A673 (cell line): Measurements from ENCODE around the gene GLIPR1L1. TPM values are rescaled to one million over a fixed set of nuclear protein-coding genes. Genes with fewer than 3 reads are reported as not detected.

Source experiments
- BruUV-seq: library from RNA; stranded (reverse); fragments of 400-500 nt; replicated peaks from 2 replicates; lab custom pipeline; 2021; lab: Mats Ljungman, UMichigan
- CTCF ChIA-PET: fragments of 300-600 bp; sonication (Branson Sonifier 250); formaldehyde crosslinking; loops from one replicate; lab custom pipeline; 2022; ENCODE audit warnings: antibody characterized with exemption; lab: Charles Lee
- POLR2A ChIA-PET: fragments of 300-600 bp; sonication (Branson Sonifier 250); formaldehyde crosslinking; loops from one replicate; lab custom pipeline; 2022; ENCODE audit warnings: antibody characterized with exemption; ENCODE audit not compliant: low non-redundant PET; lab: Charles Lee
- DNase-seq: peaks from one replicate; pipeline ENCODE4 v3.0.0-alpha.2; 2015; ENCODE audit warnings: low spot score
- H3K27ac ChIP-seq: fragments of 200-600 bp; sonication (generic); 2 replicates; pipeline ENCODE4 v1.5.1; 2016; ENCODE audit warnings: mixed run types, low read depth, mild to moderate bottlenecking, mixed read lengths, antibody characterized with exemption, low read length; ENCODE audit not compliant: poor library complexity, severe bottlenecking
- H3K27me3 ChIP-seq: fragments of 200-600 bp; sonication (generic); replicated peaks from 2 replicates; pipeline ENCODE4 v1.6.1; 2017; ENCODE audit warnings: mixed run types, low read depth, mild to moderate bottlenecking, mixed read lengths, antibody characterized with exemption, low read length; ENCODE audit not compliant: insufficient read depth, poor library complexity
- H3K36me3 ChIP-seq: fragments of 200-600 bp; sonication (generic); 2 replicates; pipeline ENCODE4 v1.6.1; 2016; ENCODE audit warnings: mixed run types, mild to moderate bottlenecking, mixed read lengths, antibody characterized with exemption, low read length; ENCODE audit not compliant: insufficient read depth, poor library complexity, severe bottlenecking
- H3K4me1 ChIP-seq: fragments of 200-600 bp; sonication (generic); 2 replicates; pipeline ENCODE4 v1.6.1; 2017; ENCODE audit warnings: mixed run types, mild to moderate bottlenecking, mixed read lengths, antibody characterized with exemption, low read length; ENCODE audit not compliant: insufficient read depth, poor library complexity, severe bottlenecking
- H3K4me3 ChIP-seq: fragments of 200-600 bp; sonication (generic); 2 replicates; pipeline ENCODE4 v1.5.1; 2016; ENCODE audit warnings: low read depth, mixed run types, mild to moderate bottlenecking, mixed read lengths, low read length; ENCODE audit not compliant: poor library complexity, severe bottlenecking
- H3K9me3 ChIP-seq: fragments of 200-600 bp; sonication (generic); 2 replicates; pipeline ENCODE4 v1.6.1; 2016; ENCODE audit warnings: mixed run types, low read depth, mild to moderate bottlenecking, mixed read lengths, antibody characterized with exemption, low read length; ENCODE audit not compliant: poor library complexity, severe bottlenecking
- EZH2 ChIP-seq: fragments of 200-600 bp; sonication (generic); IDR thresholded peaks from 2 replicates; pipeline ENCODE4 v1.6.1; 2017; ENCODE audit warnings: borderline replicate concordance, low read depth, mild to moderate bottlenecking, mixed read lengths, antibody characterized with exemption, low read length; ENCODE audit not compliant: poor library complexity, severe bottlenecking
- intact Hi-C: fragments of 100-400 bp; cut with micrococcal nuclease; formaldehyde crosslinking; loops from one replicate; pipeline ENCODE4 v1.10.0; 2022; ENCODE audit not compliant: unreplicated experiment
- total RNA-seq: library from RNA; stranded (reverse); gene quantifications from 2 replicates; pipeline ENCODE4 v1.2.3, GENCODE V29; 2021
- TF ChIP-seq, protein P1 (sequence below): fragments of 300-800, 200-600 bp; sonication (generic); conservative IDR thresholded peaks from 2 replicates; pipeline ENCODE4 v1.5.1; 2017; ENCODE audit warnings: low read depth, mild to moderate bottlenecking, antibody characterized with exemption, low read length, moderate library complexity, mixed read lengths

Gene GLIPR1L1
- total RNA-seq, 1 experiment from 2014 or later, result not detected

DNA sequence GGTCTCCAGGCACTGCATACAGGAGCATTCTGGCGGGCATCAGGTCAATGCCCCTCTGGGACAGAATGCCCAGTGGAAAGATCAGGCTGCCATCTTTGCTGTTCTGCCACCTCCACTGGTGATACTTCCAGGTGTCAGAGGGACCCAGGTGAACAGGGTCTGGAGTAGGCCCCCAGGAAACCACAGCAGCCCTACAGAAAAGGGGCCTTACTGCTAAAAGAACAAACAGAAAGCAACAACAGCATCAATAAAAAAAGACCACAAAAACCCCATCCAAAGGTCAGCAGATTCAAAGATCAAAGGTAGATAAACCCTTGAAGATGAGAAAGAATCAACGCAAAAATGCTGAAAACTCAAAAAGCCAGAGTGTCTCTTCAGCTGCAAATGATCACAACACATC, 15.9 kb downstream of the GLIPR1L1 start:
- POLR2A ChIA-PET, result no interaction called here
- Histone ChIP-seq H3K4me1 (no peaks in the 10 kb centered on the region), H3K36me3 (no peaks in the 10 kb centered on the region), H3K9me3 (peaks cover 5% of the 10 kb centered on the region), H3K27ac (no peak overlapping the region), H3K4me3 (no peak overlapping the region), H3K27me3 (no peaks in the 10 kb centered on the region)
- intact Hi-C loops, result no loop called here
- DNase-seq, result no peak
- TF ChIP-seq EZH2, result no peak
- TF ChIP-seq, protein P1, sequence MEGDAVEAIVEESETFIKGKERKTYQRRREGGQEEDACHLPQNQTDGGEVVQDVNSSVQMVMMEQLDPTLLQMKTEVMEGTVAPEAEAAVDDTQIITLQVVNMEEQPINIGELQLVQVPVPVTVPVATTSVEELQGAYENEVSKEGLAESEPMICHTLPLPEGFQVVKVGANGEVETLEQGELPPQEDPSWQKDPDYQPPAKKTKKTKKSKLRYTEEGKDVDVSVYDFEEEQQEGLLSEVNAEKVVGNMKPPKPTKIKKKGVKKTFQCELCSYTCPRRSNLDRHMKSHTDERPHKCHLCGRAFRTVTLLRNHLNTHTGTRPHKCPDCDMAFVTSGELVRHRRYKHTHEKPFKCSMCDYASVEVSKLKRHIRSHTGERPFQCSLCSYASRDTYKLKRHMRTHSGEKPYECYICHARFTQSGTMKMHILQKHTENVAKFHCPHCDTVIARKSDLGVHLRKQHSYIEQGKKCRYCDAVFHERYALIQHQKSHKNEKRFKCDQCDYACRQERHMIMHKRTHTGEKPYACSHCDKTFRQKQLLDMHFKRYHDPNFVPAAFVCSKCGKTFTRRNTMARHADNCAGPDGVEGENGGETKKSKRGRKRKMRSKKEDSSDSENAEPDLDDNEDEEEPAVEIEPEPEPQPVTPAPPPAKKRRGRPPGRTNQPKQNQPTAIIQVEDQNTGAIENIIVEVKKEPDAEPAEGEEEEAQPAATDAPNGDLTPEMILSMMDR, result no peak
- BruUV-seq, result no TSS peak
- CTCF ChIA-PET, result no interaction called here

GRCh38 chr12:75354011-75354410, 19.5 kb downstream of the GLIPR1L1 start:
- H3K9me3 ChIP-seq, result peaks cover 8% of the 10 kb centered on the region
- no peaks in the 10 kb centered on the region for H3K27me3 ChIP-seq
- TF ChIP-seq, protein P1, result no peak
- no peak for TF ChIP-seq EZH2
- ChIA-PET CTCF (no interaction called here), POLR2A (no interaction called here)
- DNase-seq, result no peak
- no peaks in the 10 kb centered on the region for H3K36me3 ChIP-seq
- no TSS peak for BruUV-seq
- intact Hi-C loops, result no loop called here
- H3K4me1 ChIP-seq, result no peaks in the 10 kb centered on the region
- no peak overlapping the region for H3K27ac ChIP-seq
- H3K4me3 ChIP-seq, result no peak overlapping the region

- no peak for DNase-seq
- no peaks in the 10 kb centered on the region for H3K9me3 ChIP-seq
- CTCF ChIA-PET, result no interaction called here
- TF ChIP-seq EZH2, result no peak
- TF ChIP-seq, protein P1, result no peak
- no peaks in the 10 kb centered on the region for H3K27me3 ChIP-seq
- no TSS peak for BruUV-seq
- H3K27ac ChIP-seq, result no peak overlapping the region
- intact Hi-C loops, result no loop called here
- POLR2A ChIA-PET, result no interaction called here
- no peak overlapping the region for H3K4me3 ChIP-seq
- H3K4me1 ChIP-seq, result peaks cover 6% of the 10 kb centered on the region
- no peaks in the 10 kb centered on the region for H3K36me3 ChIP-seq
These were observed 26.4 kb downstream of the GLIPR1L1 start for GRCh38 chr12:75360920-75361319.
